ENCODE measurements around the gene IL13RA1.

DNA sequence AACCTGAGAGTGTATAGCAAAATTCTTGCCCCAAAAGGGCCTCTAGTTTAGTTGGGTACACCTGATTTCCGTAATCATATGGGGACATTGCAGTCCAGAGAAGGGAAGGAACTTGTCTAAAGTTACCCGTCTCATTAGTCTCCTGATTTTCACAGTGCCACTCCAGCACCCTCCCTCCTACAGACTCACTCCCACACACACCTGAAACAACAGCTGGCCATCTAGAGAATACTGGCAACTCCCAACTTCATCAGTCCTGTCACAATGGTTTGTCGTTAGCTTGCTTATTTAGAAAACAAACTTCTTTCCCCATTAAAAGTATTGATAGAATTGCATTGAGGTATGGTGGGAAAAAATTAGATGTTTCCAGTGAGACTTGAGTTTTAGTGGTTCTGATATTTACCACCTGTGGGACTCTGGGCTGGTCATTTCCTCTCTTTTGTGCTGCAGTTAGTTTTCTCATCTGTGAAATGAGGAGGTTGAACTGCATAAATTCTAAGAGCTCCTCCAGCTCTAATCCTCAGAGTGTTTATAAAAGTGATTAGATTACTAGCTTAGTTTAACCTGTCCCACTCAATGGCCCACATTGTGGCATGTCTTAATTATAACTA, 1.7 kb downstream of the IL13RA1 start:
- TF ChIP-seq, protein P1, sequence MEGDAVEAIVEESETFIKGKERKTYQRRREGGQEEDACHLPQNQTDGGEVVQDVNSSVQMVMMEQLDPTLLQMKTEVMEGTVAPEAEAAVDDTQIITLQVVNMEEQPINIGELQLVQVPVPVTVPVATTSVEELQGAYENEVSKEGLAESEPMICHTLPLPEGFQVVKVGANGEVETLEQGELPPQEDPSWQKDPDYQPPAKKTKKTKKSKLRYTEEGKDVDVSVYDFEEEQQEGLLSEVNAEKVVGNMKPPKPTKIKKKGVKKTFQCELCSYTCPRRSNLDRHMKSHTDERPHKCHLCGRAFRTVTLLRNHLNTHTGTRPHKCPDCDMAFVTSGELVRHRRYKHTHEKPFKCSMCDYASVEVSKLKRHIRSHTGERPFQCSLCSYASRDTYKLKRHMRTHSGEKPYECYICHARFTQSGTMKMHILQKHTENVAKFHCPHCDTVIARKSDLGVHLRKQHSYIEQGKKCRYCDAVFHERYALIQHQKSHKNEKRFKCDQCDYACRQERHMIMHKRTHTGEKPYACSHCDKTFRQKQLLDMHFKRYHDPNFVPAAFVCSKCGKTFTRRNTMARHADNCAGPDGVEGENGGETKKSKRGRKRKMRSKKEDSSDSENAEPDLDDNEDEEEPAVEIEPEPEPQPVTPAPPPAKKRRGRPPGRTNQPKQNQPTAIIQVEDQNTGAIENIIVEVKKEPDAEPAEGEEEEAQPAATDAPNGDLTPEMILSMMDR (conservative IDR thresholded peaks at IDR 0.05; ENCODE audit: low read depth in 2 of 2): no peak
- TF ChIP-seq POLR2AphosphoS5 (IDR thresholded peaks at IDR 0.05; ENCODE audit: low read depth) (no peak), EZH2phosphoT487 (IDR thresholded peaks at IDR 0.05; ENCODE audit: unreplicated experiment) (no peak), EZH2 (IDR thresholded peaks at IDR 0.05; ENCODE audit: low read depth, unreplicated experiment) (no peak), ZNF331 (CRISPR knock-in tag; IDR thresholded peaks at IDR 0.05; ENCODE audit: low read depth) (no peak), CREB1 (CRISPR knock-in tag; IDR thresholded peaks at IDR 0.05; ENCODE audit: low read depth) (no peak), STAT1 (IDR thresholded peaks at IDR 0.05; ENCODE audit: unreplicated experiment) (no peak)
- TF ChIP-seq, protein P2, sequence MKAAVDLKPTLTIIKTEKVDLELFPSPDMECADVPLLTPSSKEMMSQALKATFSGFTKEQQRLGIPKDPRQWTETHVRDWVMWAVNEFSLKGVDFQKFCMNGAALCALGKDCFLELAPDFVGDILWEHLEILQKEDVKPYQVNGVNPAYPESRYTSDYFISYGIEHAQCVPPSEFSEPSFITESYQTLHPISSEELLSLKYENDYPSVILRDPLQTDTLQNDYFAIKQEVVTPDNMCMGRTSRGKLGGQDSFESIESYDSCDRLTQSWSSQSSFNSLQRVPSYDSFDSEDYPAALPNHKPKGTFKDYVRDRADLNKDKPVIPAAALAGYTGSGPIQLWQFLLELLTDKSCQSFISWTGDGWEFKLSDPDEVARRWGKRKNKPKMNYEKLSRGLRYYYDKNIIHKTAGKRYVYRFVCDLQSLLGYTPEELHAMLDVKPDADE (IDR thresholded peaks at IDR 0.05): no peak

All from GM23338 (cell line).